Measurements from ENCODE around the gene SPTBN1.

Gene SPTBN1

GRCh38 chr2:54455563-54456361 lies at the start of gene SPTBN1:
Gene SPTBN1, plus strand, starts transcription at chr2:54456327. Its CDS starts 70,092 bp downstream, at chr2:54526419.
- no peak for FAIRE-seq

- FAIRE-seq = no peak
Observed at GRCh38 chr2:54407693-54408092, 48.4 kb upstream of the SPTBN1 start.

GRCh38 chr2:54408288-54408687 lies 47.8 kb upstream of the SPTBN1 start:
- no peak for FAIRE-seq

GRCh38 chr2:54409752-54410151 lies 46.4 kb upstream of the SPTBN1 start:
- FAIRE-seq = no peak

- FAIRE-seq = no peak
Observed at GRCh38 chr2:54411801-54412354, 44.2 kb upstream of the SPTBN1 start.

GRCh38 chr2:54416166-54416813 lies 39.8 kb upstream of the SPTBN1 start:
- FAIRE-seq = no peak

- FAIRE-seq = no peak
Observed at GRCh38 chr2:54416938-54417337, 39.2 kb upstream of the SPTBN1 start.

GRCh38 chr2:54417577-54417976 lies 38.5 kb upstream of the SPTBN1 start:
- no peak for FAIRE-seq

- no peak for FAIRE-seq
Observed at GRCh38 chr2:54419388-54419787, 36.7 kb upstream of the SPTBN1 start.

- no peak for FAIRE-seq
Observed at GRCh38 chr2:54419855-54420523, 36.1 kb upstream of the SPTBN1 start.

- FAIRE-seq = no peak
Observed at GRCh38 chr2:54420524-54421172, 35.5 kb upstream of the SPTBN1 start.

- no peak for FAIRE-seq
Observed at GRCh38 chr2:54422072-54422581, 34.0 kb upstream of the SPTBN1 start.

GRCh38 chr2:54423213-54423612 lies 32.9 kb upstream of the SPTBN1 start:
- no peak for FAIRE-seq

GRCh38 chr2:54424555-54425163 lies 31.5 kb upstream of the SPTBN1 start:
- no peak for FAIRE-seq

GRCh38 chr2:54428108-54428831 lies 27.9 kb upstream of the SPTBN1 start:
- FAIRE-seq = no peak

- no peak for FAIRE-seq
Observed at GRCh38 chr2:54429054-54429453, 27.1 kb upstream of the SPTBN1 start.

- FAIRE-seq = no peak
Observed at GRCh38 chr2:54429811-54430551, 26.1 kb upstream of the SPTBN1 start.

GRCh38 chr2:54430649-54431048 lies 25.5 kb upstream of the SPTBN1 start:
- FAIRE-seq = no peak

- FAIRE-seq = no peak
Observed at GRCh38 chr2:54432251-54433015, 23.7 kb upstream of the SPTBN1 start.

GRCh38 chr2:54434229-54434628 lies 21.9 kb upstream of the SPTBN1 start:
- FAIRE-seq = no peak
